Muscle layer of colon (tissue), 2 donors: Measurements from ENCODE around the gene MAN2B2.

ENCODE experiments used
- H3K27ac ChIP-seq: one replicate; pipeline ENCODE4 v1.7.0; 2013; ENCODE audit warnings: low read depth, mild to moderate bottlenecking, low read length, moderate library complexity
- H3K27me3 ChIP-seq, 2 donors: one replicate each; pipeline ENCODE4 v1.7.0; 2013; ENCODE audit warnings: low read length in 2 of 2, mild to moderate bottlenecking in 2 of 2; ENCODE audit not compliant: insufficient read depth in 2 of 2, control insufficient read depth in 1 of 2
- H3K36me3 ChIP-seq: one replicate; pipeline ENCODE4 v1.7.0; 2013; ENCODE audit warnings: mild to moderate bottlenecking, low read length; ENCODE audit not compliant: insufficient read depth
- H3K4me1 ChIP-seq: one replicate; pipeline ENCODE4 v1.7.0; 2013; ENCODE audit warnings: mild to moderate bottlenecking, low read length; ENCODE audit not compliant: insufficient read depth
- H3K4me3 ChIP-seq, 2 donors: one replicate each; pipeline ENCODE4 v1.7.0; 2013; ENCODE audit warnings: low read length in 2 of 2, low read depth in 1 of 2, mild to moderate bottlenecking in 1 of 2, moderate library complexity in 1 of 2
- H3K9ac ChIP-seq: one replicate; pipeline ENCODE4 v1.7.0; 2013; ENCODE audit warnings: low read length
- H3K9me3 ChIP-seq: one replicate; pipeline ENCODE4 v1.7.0; 2013; ENCODE audit warnings: mild to moderate bottlenecking, low read length
- donor health status: abdominal sarcoma.
- donor health status: Adenocarcinoma of cecum.

Gene MAN2B2

DNA sequence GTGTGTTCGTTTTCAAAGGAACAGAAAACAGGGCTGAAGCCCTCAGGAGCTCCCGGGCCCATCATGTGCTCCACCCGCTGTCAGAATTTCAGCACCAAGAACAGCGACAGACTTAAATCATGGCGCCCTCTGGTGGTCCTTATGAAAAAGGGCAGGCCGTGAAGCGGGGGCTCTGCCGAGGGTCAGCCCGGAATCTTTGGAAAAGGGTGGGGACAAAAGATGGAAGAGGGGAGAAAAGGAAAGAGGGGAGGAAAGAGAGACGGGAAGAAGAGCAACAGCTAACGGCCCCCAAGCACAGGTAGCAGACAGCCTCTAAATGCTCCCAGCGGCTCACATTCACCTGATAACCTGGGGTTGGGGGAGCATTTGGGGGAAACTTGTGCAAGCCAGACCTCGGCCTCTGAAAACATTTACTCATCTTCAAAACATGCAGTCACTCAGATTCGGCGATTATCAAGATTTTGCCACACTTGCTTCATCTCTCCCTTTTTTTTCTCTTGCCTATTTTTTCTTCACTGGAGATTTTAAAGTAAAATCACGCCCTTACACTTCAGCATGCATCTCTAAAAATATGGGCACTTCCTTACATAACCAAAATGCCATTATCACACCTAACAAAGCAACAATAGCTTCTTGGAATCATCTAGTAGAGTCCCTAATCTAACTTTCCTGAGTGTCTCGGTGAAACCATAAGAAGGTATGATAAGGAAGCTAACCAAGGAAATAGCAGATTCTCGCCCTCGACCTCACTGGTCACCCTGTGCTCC is 28.1 kb upstream of the MAN2B2 start:
- H3K4me3 ChIP-seq, result no peak overlapping the region

DNA sequence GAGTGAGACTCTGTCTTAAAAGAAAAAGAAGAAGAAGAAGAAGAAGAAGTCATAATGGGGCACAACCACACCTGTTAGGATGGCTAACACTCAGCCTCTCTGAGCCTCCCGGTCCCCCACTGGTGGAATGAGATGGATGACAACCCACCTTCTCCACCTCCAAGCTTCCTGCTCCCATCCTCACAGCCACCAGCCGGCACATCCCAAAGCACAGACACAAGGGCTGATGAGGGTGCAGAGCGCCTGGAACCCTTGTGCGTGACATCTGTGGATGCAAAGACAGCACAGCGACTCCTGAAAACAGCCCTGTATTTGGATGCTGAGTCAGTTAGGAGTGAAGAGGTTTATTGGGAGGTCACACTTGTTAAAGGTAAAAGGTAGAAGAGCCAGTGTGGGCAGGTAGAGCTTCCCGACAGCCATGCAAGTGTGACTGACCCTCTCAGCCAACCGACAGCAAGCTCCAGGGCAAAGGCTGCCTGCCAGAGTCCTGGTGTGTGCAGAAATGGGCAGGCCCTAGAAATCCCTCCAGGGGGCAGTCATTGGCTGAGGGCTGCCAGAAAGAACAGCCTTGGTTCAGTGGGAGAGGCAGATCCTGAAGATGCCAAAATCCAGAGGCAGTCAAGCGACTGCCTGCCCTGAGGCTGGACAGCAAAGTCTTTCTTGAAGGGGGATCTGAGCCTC is 26.6 kb upstream of the MAN2B2 start:
- H3K27ac ChIP-seq, result no peak overlapping the region
- H3K9me3 ChIP-seq, result no peaks in the 10 kb centered on the region
- no peaks in the 10 kb centered on the region for H3K4me1 ChIP-seq
- H3K27me3 ChIP-seq, result peaks cover 0 to 14% of the 10 kb centered on the region in 2 donors
- H3K36me3 ChIP-seq, result no peaks in the 10 kb centered on the region
- no peak overlapping the region for H3K4me3 ChIP-seq
- H3K9ac ChIP-seq, result no peak overlapping the region

More for the DNA sequence above, 28.1 kb upstream of the MAN2B2 start:
- no peaks in the 10 kb centered on the region for H3K9me3 ChIP-seq
- no peak overlapping the region for H3K27ac ChIP-seq
- no peaks in the 10 kb centered on the region for H3K4me1 ChIP-seq
- no peaks in the 10 kb centered on the region for H3K36me3 ChIP-seq
- H3K9ac ChIP-seq, result no peak overlapping the region
- peaks cover 0 to 14% of the 10 kb centered on the region in 2 donors for H3K27me3 ChIP-seq

DNA sequence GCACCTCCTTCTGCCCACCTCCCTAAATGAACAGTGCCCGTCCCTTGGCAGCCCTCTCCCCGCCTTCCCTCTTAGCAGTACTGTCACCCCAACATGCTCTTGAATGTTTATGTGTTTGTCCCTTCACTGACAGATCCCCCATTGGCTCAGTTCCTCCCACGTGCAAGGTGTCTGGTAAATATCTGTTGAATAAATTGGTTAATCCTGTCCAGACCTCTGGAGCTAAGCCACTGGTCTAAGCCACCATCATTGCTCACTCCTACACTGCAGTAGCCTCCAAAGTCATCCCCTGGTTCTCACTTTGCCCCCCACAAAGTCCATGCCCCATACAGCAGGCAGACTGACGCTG is 26.1 kb upstream of the MAN2B2 start:
- H3K27ac ChIP-seq, result no peak overlapping the region
- peaks cover 0 to 14% of the 10 kb centered on the region in 2 donors for H3K27me3 ChIP-seq
- no peak overlapping the region for H3K4me3 ChIP-seq
- H3K9ac ChIP-seq, result no peak overlapping the region
- H3K36me3 ChIP-seq, result no peaks in the 10 kb centered on the region
- no peaks in the 10 kb centered on the region for H3K4me1 ChIP-seq
- H3K9me3 ChIP-seq, result no peaks in the 10 kb centered on the region

DNA sequence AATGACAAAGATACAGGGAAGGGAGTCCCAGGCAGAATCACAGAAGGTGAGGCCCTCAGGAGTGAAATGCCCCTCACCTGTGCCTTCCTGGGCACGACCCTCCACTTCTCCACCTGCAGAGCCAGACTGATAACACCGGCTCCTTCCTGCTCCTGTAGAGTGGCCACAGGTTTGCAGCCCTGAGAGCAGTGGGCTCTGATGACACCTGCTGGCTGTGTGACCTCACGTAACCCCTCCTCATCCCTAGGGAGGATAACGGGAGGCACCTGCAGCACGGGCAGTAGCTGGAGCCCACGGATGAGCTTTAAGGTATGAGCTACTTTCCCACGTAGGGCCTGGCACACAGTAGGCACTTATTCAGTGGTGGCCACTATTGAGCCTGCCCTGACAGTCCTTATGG is 25.5 kb upstream of the MAN2B2 start:
- peaks cover 0 to 14% of the 10 kb centered on the region in 2 donors for H3K27me3 ChIP-seq
- H3K9ac ChIP-seq, result no peak overlapping the region
- H3K36me3 ChIP-seq, result no peaks in the 10 kb centered on the region
- no peak overlapping the region for H3K4me3 ChIP-seq
- no peaks in the 10 kb centered on the region for H3K4me1 ChIP-seq
- no peaks in the 10 kb centered on the region for H3K9me3 ChIP-seq
- H3K27ac ChIP-seq, result no peak overlapping the region

DNA sequence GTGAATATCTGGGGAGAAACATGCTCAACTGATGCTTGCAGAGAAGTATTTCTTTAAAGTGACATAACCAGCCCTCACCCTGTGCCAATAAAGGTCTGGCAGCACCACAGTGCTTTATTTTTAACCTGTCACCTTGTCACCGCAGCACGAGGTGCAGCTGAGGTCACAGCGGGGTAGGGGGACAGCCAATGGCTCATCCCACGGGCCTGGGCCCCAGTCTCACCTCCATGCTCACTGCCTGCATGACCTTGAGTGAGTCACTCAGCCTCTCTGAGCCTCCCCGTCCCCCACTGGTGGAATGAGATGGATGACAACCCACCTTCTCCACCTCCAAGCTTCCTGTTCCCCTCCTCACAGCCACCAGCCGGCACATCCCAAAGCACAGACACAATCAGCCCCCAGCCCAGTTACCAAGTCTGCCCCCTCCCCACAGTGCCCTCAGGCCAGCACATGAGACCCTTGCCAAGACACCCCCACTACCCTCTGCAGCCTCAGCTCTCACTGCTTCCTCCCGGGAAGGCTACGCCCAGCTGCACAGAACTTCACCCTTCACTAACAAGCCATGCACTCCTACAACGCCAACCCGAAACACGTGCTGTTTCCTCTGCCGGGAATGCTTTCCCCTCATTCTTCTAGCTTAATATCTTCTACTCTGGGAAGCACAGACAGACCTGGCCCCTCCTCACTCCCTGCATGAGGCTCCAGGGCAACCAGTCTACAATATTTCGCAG is 24.9 kb upstream of the MAN2B2 start:
- H3K36me3 ChIP-seq, result no peaks in the 10 kb centered on the region
- H3K27me3 ChIP-seq, result peaks cover 0 to 14% of the 10 kb centered on the region in 2 donors
- H3K4me3 ChIP-seq, result no peak overlapping the region
- H3K9ac ChIP-seq, result no peak overlapping the region
- H3K27ac ChIP-seq, result no peak overlapping the region
- no peaks in the 10 kb centered on the region for H3K4me1 ChIP-seq
- no peaks in the 10 kb centered on the region for H3K9me3 ChIP-seq

DNA sequence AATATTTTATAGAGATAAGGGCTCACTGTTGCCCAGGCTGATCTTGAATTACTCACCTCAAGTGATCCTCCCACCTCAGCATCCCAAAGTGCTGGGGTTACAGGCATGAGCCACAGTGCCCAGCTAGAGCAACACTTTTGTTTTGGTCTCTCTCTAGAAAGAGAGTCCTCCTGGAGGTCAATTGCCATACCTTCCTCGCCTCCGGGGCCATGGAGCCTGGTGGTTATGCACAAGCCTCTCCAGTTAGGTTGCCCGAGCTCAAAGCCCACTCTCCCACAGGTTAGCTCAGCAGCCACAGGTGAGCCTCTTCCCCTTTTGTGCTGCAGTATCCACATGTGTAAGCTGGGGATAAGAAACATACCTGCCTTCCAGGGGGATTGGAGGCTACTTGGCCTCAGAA is 24.2 kb upstream of the MAN2B2 start:
- no peaks in the 10 kb centered on the region for H3K4me1 ChIP-seq
- no peak overlapping the region for H3K4me3 ChIP-seq
- H3K36me3 ChIP-seq, result no peaks in the 10 kb centered on the region
- no peak overlapping the region for H3K9ac ChIP-seq
- no peak overlapping the region for H3K27ac ChIP-seq
- no peaks in the 10 kb centered on the region for H3K9me3 ChIP-seq
- peaks cover 0 to 14% of the 10 kb centered on the region in 2 donors for H3K27me3 ChIP-seq

DNA sequence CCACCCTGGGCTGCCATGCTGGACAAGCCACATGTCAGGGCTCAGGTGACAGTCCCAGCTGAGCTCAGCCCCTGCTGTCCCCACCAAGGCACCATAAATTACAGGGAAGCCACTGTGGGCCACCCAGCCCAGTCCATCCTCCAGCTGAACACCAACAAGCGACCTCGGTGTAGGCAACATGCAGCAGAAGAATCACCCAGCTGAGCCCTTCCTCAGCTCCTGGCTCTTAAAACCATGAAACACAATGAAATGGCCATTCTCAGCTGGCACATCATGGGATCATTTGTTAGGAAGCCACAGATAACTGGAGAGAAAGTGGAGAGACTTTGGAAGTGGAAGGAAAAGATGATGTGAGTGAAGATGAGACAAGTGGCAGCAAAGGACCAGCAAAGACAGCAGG is 23.3 kb upstream of the MAN2B2 start:
- Histone ChIP-seq H3K27me3 (peaks cover 0 to 14% of the 10 kb centered on the region in 2 donors), H3K4me3 (no peak overlapping the region), H3K9me3 (no peaks in the 10 kb centered on the region), H3K9ac (no peak overlapping the region), H3K27ac (no peak overlapping the region), H3K4me1 (no peaks in the 10 kb centered on the region), H3K36me3 (no peaks in the 10 kb centered on the region)

DNA sequence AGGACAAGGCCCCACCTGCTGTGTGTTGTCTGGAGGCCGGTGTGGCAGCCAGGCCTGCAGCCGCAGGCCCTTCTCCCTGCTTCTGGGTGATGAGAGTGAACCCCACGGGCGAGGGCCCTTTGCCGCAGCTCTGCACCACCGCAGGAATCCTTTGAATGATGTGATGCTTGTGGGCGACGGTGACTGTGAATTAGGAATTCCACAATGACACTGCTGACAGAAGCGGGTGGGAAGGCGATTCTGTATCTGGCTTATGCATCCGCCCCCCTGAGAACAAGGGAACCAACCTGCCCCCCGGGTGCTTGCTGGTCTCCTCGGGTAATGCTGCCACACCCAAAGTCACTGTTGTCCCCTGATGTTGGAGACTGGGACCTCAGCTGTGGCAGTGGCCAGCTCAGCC is 19.5 kb upstream of the MAN2B2 start:
- H3K9me3 ChIP-seq, result no peaks in the 10 kb centered on the region
- H3K4me3 ChIP-seq, result no peak overlapping the region
- no peaks in the 10 kb centered on the region for H3K36me3 ChIP-seq
- no peak overlapping the region for H3K9ac ChIP-seq
- no peak overlapping the region for H3K27ac ChIP-seq
- H3K4me1 ChIP-seq, result no peaks in the 10 kb centered on the region
- H3K27me3 ChIP-seq, result peaks cover 0 to 15% of the 10 kb centered on the region in 2 donors

DNA sequence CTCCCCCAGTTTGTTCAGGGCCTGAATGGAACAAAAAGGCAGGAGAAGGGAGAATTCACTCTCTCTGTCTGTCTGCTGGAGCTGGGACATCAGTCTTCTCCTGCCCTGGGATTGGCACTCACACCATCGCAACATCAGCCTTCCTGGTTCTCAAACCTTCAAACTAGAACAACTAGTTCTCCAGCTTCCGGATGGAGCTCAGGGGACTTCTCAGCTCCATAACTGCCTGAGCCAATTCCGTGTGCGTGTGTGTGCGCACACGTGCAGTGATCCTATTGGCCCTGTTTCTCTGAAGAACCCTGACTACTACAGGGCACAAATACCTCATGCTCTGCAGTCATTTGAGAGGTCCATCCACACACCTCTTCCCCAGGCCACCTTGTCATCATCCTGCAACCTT is 18.7 kb upstream of the MAN2B2 start:
- Histone ChIP-seq H3K27me3 (peaks cover 0 to 8% of the 10 kb centered on the region in 2 donors), H3K4me3 (no peak overlapping the region), H3K9ac (no peak overlapping the region), H3K9me3 (no peaks in the 10 kb centered on the region), H3K27ac (no peak overlapping the region), H3K4me1 (no peaks in the 10 kb centered on the region), H3K36me3 (no peaks in the 10 kb centered on the region)

DNA sequence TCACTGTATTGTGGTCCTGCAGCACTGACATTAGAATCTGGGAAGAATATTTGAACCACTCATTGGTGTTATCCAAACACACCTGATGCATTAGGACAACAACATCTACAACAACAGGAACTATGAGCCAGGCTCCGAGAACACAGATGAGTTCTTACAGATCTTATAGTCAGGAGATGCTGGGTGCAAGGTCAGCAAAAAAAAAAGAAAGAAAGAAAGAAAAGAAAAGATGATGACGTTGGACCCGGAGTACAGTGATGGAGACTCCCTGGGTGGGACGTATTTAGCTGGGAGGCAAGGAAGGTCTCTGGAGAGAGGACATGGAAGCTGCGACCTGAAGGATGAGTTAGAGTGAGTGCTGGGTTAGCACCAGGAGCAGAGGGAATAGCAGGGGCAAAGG is 17.8 kb upstream of the MAN2B2 start:
- Histone ChIP-seq H3K4me1 (no peaks in the 10 kb centered on the region), H3K27ac (no peak overlapping the region), H3K9ac (no peak overlapping the region), H3K4me3 (no peak overlapping the region), H3K27me3 (peaks cover 9 to 12% of the 10 kb centered on the region in 2 donors), H3K9me3 (no peaks in the 10 kb centered on the region), H3K36me3 (no peaks in the 10 kb centered on the region)

DNA sequence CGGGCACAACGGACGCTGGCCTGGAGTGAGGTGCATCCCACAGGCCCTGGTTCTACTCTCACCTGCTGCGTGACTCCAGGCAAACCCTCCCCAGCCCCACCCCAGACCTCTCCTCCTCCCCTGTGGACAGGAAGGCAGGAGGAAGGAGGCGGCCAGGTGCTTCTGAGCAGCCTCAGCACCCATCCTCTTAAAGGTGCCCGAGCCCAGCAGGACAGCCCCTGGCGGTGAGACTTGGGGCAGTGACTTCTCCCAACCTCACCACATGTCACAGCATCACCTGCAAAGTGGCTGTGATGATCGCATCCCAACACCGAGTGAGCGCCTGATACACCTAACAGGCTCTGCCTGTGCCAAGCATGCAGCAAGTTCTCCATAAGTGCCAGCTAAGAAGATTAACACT is 17.1 kb upstream of the MAN2B2 start:
- Histone ChIP-seq H3K27me3 (peaks cover 14 to 19% of the 10 kb centered on the region in 2 donors), H3K27ac (no peak overlapping the region), H3K9ac (no peak overlapping the region)

More for the DNA sequence above, 17.1 kb upstream of the MAN2B2 start:
- no peak overlapping the region for H3K4me3 ChIP-seq
- no peaks in the 10 kb centered on the region for H3K9me3 ChIP-seq
- H3K36me3 ChIP-seq, result no peaks in the 10 kb centered on the region
- no peaks in the 10 kb centered on the region for H3K4me1 ChIP-seq
